ENCODE results near the gene CSNK2A1. TPM values are rescaled to one million over a fixed set of nuclear protein-coding genes. Genes with fewer than 3 reads are reported as not detected.

CSNK2A1 gene
- total and polyA plus RNA-seq, 2 of the 8 experiments (the other 6 are each of a cell fraction or from before 2014, with no cell fraction given), result 117 to 260 TPM

GRCh38 chr20:487655-488054 is 55.9 kb downstream of the CSNK2A1 start:
- no peaks in the 10 kb centered on the region for H3K79me1 ChIP-seq (ENCODE audit: low read depth, low read length)
- H2BK12ac ChIP-seq (ENCODE audit: low read depth, low read length), result no peak overlapping the region
- H3K27me3 ChIP-seq (replicated peaks in 1 of 4; ENCODE audit: control insufficient read depth in 3 of 4, extremely low read depth in 1 of 4, insufficient read depth in 3 of 4, low read length in 3 of 4), result no peaks in the 10 kb centered on the region
- peaks cover 43 to 94% (median 83%) of the 10 kb centered on the region in 4 experiments for H3K36me3 ChIP-seq (ENCODE audit: control insufficient read depth in 2 of 4, insufficient read depth in 4 of 4, low read length in 3 of 4)
- H2BK20ac ChIP-seq (ENCODE audit: low read length), result no peak overlapping the region
- H3K9ac ChIP-seq (replicated peaks in 1 of 4; ENCODE audit: extremely low read depth in 1 of 4, low read depth in 3 of 4, low read length in 3 of 4), result no peak overlapping the region
- peaks cover 3% of the 10 kb centered on the region in 2 experiments for H4K20me1 ChIP-seq (replicated peaks in 1 of 2; ENCODE audit: control insufficient read depth in 1 of 2, insufficient read depth in 2 of 2, low read length in 2 of 2)
- H3K27ac ChIP-seq (ENCODE audit: low read depth, low read length), result no peak overlapping the region
- H2AFZ ChIP-seq (ENCODE audit: low read length), result no peak overlapping the region
- no peak overlapping the region for H2AK5ac ChIP-seq (ENCODE audit: low read depth, low read length)
- no peaks in the 10 kb centered on the region for H3K79me2 ChIP-seq (ENCODE audit: control insufficient read depth in 1 of 2, insufficient read depth in 2 of 2, low read length in 2 of 2)
- no peak for FAIRE-seq
- no peak overlapping the region for H3K14ac ChIP-seq (ENCODE audit: insufficient read length)
- no peak overlapping the region for H4K8ac ChIP-seq (ENCODE audit: extremely low read depth, insufficient read depth, low read length)
- no peak for DNase-seq (ENCODE audit: low read depth in 1 of 2, low spot score in 2 of 2)
- H3K4me3 ChIP-seq (ENCODE audit: extremely low read depth in 1 of 4, insufficient read depth in 2 of 4, low read depth in 3 of 4, low read length in 4 of 4), result no peak overlapping the region
- no peak overlapping the region for H4K91ac ChIP-seq (replicated peaks; ENCODE audit: insufficient read length, low read length)
- no peak overlapping the region for H2BK5ac ChIP-seq (ENCODE audit: low read depth, low read length)
- 95% methylated on average over 4 of the region's 4 CpGs; no CpG with 5 or more reads in 1 of the 2 experiments for WGBS, 2 experiments (ENCODE audit: extremely low coverage in 1 of 2, insufficient coverage in 1 of 2, insufficient read length in 1 of 2, insufficient replicate concordance in 2 of 2, low coverage in 1 of 2, low lambda C conversion rate in 2 of 2, missing lambda C conversion rate in 1 of 2)
- no peak overlapping the region for H3K4me2 ChIP-seq (ENCODE audit: insufficient read depth in 1 of 2, low read depth in 2 of 2, low read length in 2 of 2)
- CTCF ChIA-PET (ENCODE audit: partially characterized antibody), result interaction anchor here (0.6 to 1.8 kb wide), 5 partner anchors 9 to 273 kb away, joined by 4 to 5 read pairs (median 5); no protein-coding TSS in a partner anchor
- H3K4me1 ChIP-seq (replicated peaks in 1 of 4; ENCODE audit: control insufficient read depth in 3 of 4, insufficient read depth in 4 of 4, low read length in 3 of 4), result no peaks in the 10 kb centered on the region
- H2BK15ac ChIP-seq (ENCODE audit: low read length), result no peak overlapping the region
- no peak overlapping the region for H4K5ac ChIP-seq (ENCODE audit: insufficient read length, low read depth, low read length)
- no peak overlapping the region for H3K23ac ChIP-seq (ENCODE audit: insufficient read length)
- POLR2A ChIA-PET (ENCODE audit: partially characterized antibody), result interaction anchor here (0.8 kb wide), 1 partner anchor 9 kb away, joined by 3 read pairs; no protein-coding TSS in a partner anchor
- H3K9me3 ChIP-seq (ENCODE audit: insufficient read depth in 2 of 2, low read depth in 1 of 2, low read length in 1 of 2), result no peaks in the 10 kb centered on the region
- no peaks in the 10 kb centered on the region for H3K23me2 ChIP-seq (ENCODE audit: low read depth, low read length)
- no peak overlapping the region for H3K56ac ChIP-seq (replicated peaks; ENCODE audit: insufficient read length, low read depth, low read length)
- H3K18ac ChIP-seq (ENCODE audit: extremely low read depth, low read length), result no peak overlapping the region
- H2BK120ac ChIP-seq (replicated peaks; ENCODE audit: low read depth, low read length), result no peak overlapping the region
- no peak overlapping the region for H3K4ac ChIP-seq (replicated peaks; ENCODE audit: insufficient read length, low read depth, low read length)
- TF ChIP-seq JUND (IDR thresholded peaks at IDR 0.05; ENCODE audit: low read length) (no peak), YY1 (IDR thresholded peaks at IDR 0.05; ENCODE audit: low read depth, low read length) (no peak), TBP (IDR thresholded peaks at IDR 0.05; ENCODE audit: low read depth, low read length) (no peak), CREB1 (IDR thresholded peaks at IDR 0.05) (no peak), MAFK (IDR thresholded peaks at IDR 0.05; ENCODE audit: low read depth, low read length) (no peak), SP2 (IDR thresholded peaks at IDR 0.05; ENCODE audit: low read length) (no peak), FOSL1 (IDR thresholded peaks at IDR 0.05; ENCODE audit: insufficient read depth, low read depth, low read length) (no peak), CBX5 (IDR thresholded peaks at IDR 0.05; ENCODE audit: low read depth, low read length) (no peak), POLR2A (IDR thresholded peaks at IDR 0.05; ENCODE audit: control extremely low read depth in 1 of 2, low read depth in 2 of 2, low read length in 2 of 2) (no peak), ATF3 (IDR thresholded peaks at IDR 0.05; ENCODE audit: insufficient read depth, low read depth, low read length) (no peak), CTBP2 (IDR thresholded peaks at IDR 0.05; ENCODE audit: borderline replicate concordance, insufficient read depth, insufficient read length, low read length) (no peak), EP300 (IDR thresholded peaks at IDR 0.05; ENCODE audit: borderline replicate concordance in 1 of 2, low read depth in 2 of 2, low read length in 2 of 2) (no peak), E2F6 (IDR thresholded peaks at IDR 0.05) (no peak)

Data from H1 (cell line).